GM12892 (cell line): ENCODE data around the gene UBE2F.

Source experiments
- POLR2A ChIP-seq: IDR thresholded peaks from 2 replicates; pipeline ENCODE4 v1.6.1; 2011; ENCODE audit warnings: low read depth, low read length, control low read depth
- TAF1 ChIP-seq: IDR thresholded peaks from 2 replicates; pipeline ENCODE4 v1.6.1; 2011; ENCODE audit warnings: low read depth, mild to moderate bottlenecking, control low read depth, low read length, borderline replicate concordance

GRCh38 chr2:238022594-238023157 lies 55.9 kb downstream of the UBE2F start:
- TF ChIP-seq TAF1 (no peak), POLR2A (no peak)
